GM18517 (cell line): ENCODE results near the gene NAXD.
"Not testable (repeated sequence)": the region's sequence is repeated elsewhere in the genome, so short reads cannot be mapped to it uniquely, and the experiment has no call there.

Source experiments
- ATAC-seq: cut with Tn5 transposase; IDR thresholded peaks from one replicate; pipeline ENCODE4 v1.9.1; 2021; ENCODE audit warnings: mild to moderate bottlenecking, moderate library complexity; ENCODE audit not compliant: unreplicated experiment

NAXD gene

GRCh38 chr13:110627761-110628476 lies 12.6 kb downstream of the NAXD start:
- no peak for ATAC-seq

GRCh38 chr13:110628477-110628793 lies 13.1 kb downstream of the NAXD start:
- no peak for ATAC-seq

- no peak for ATAC-seq
Observed at GRCh38 chr13:110628952-110629701, 13.8 kb downstream of the NAXD start.

GRCh38 chr13:110629735-110630134 lies 14.4 kb downstream of the NAXD start:
- ATAC-seq = no peak

GRCh38 chr13:110630566-110631119 lies 15.3 kb downstream of the NAXD start:
- no peak for ATAC-seq

GRCh38 chr13:110632255-110632654 lies 16.9 kb downstream of the NAXD start:
- not testable (repeated sequence) for ATAC-seq

- ATAC-seq = no peak
Observed at GRCh38 chr13:110633776-110634175, 18.4 kb downstream of the NAXD start.

- no peak for ATAC-seq
Observed at GRCh38 chr13:110634558-110634957, 19.2 kb downstream of the NAXD start.

- ATAC-seq = no peak
Observed at GRCh38 chr13:110635405-110636002, 20.2 kb downstream of the NAXD start.

GRCh38 chr13:110636053-110636475 lies 20.7 kb downstream of the NAXD start:
- no peak for ATAC-seq

GRCh38 chr13:110636701-110637201 lies 21.4 kb downstream of the NAXD start:
- no peak for ATAC-seq

GRCh38 chr13:110637275-110637674 lies 21.9 kb downstream of the NAXD start:
- no peak for ATAC-seq

GRCh38 chr13:110637747-110638146 lies 22.4 kb downstream of the NAXD start:
- ATAC-seq = no peak

- ATAC-seq = no peak
Observed at GRCh38 chr13:110638257-110638656, 22.9 kb downstream of the NAXD start.

GRCh38 chr13:110638814-110639806 lies 23.8 kb downstream of the NAXD start:
- ATAC-seq = no peak

GRCh38 chr13:110639935-110640334 lies 24.6 kb downstream of the NAXD start:
- no peak for ATAC-seq

GRCh38 chr13:110640591-110641029 lies 25.3 kb downstream of the NAXD start:
- no peak for ATAC-seq

- ATAC-seq = no peak
Observed at GRCh38 chr13:110641055-110642015, 26.0 kb downstream of the NAXD start.

- no peak for ATAC-seq
Observed at GRCh38 chr13:110642291-110642981, 27.1 kb downstream of the NAXD start.
